ENCODE measurements around the gene SNX9.

DNA sequence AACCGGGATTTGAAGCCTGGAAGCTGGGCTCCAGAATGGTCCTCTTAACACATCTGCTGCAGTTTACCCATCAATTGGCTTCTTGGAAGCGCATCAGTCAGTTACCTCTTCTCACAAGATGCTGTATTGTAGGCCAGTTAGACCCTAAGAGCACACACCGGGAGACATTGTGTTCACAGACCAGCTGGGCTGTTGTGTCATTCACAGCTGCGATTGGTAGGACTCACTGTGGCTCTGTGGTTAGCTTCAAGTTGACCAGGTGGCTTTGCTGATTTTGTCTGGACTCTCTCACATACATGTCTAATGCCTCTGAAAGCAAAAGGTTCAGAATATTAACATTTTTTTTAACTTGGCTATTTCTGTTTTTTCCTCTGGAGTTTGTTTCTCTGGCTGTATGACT lies 64.8 kb downstream of the SNX9 start:
- TF ChIP-seq, protein P1, sequence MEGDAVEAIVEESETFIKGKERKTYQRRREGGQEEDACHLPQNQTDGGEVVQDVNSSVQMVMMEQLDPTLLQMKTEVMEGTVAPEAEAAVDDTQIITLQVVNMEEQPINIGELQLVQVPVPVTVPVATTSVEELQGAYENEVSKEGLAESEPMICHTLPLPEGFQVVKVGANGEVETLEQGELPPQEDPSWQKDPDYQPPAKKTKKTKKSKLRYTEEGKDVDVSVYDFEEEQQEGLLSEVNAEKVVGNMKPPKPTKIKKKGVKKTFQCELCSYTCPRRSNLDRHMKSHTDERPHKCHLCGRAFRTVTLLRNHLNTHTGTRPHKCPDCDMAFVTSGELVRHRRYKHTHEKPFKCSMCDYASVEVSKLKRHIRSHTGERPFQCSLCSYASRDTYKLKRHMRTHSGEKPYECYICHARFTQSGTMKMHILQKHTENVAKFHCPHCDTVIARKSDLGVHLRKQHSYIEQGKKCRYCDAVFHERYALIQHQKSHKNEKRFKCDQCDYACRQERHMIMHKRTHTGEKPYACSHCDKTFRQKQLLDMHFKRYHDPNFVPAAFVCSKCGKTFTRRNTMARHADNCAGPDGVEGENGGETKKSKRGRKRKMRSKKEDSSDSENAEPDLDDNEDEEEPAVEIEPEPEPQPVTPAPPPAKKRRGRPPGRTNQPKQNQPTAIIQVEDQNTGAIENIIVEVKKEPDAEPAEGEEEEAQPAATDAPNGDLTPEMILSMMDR (IDR thresholded peaks at IDR 0.05) = no peak
- TF ChIP-seq POLR2A (IDR thresholded peaks at IDR 0.05) = no peak
